Duodenal mucosa (tissue), 2 donors: ENCODE data around the gene KCNQ5.

Experiments used
- H3K27ac ChIP-seq: one replicate; pipeline ENCODE4 v1.7.0; 2013; ENCODE audit warnings: low read depth, low read length
- H3K27me3 ChIP-seq, 2 donors: one replicate each; pipeline ENCODE4 v1.7.0; 2013; ENCODE audit warnings: low read length in 2 of 2, control low read depth in 1 of 2; ENCODE audit not compliant: insufficient read depth in 2 of 2, control insufficient read depth in 1 of 2
- H3K36me3 ChIP-seq, 2 donors: one replicate each; pipeline ENCODE4 v1.7.0; 2013; ENCODE audit warnings: low read length in 2 of 2, control low read depth in 1 of 2; ENCODE audit not compliant: insufficient read depth in 2 of 2, control insufficient read depth in 1 of 2
- H3K4me1 ChIP-seq, 2 donors: one replicate each; pipeline ENCODE4 v1.7.0; 2013; ENCODE audit warnings: low read length in 2 of 2, control low read depth in 1 of 2; ENCODE audit not compliant: insufficient read depth in 2 of 2, control insufficient read depth in 1 of 2
- H3K4me3 ChIP-seq, 2 donors: one replicate each; pipeline ENCODE4 v1.7.0; 2013; ENCODE audit warnings: low read length in 2 of 2, low read depth in 1 of 2
- H3K9ac ChIP-seq, 2 donors: one replicate each; pipeline ENCODE4 v1.7.0; 2013; ENCODE audit warnings: low read length in 2 of 2, low read depth in 1 of 2
- H3K9me3 ChIP-seq, 2 donors: one replicate each; pipeline ENCODE4 v1.7.0; 2013; ENCODE audit warnings: low read length in 2 of 2, control low read depth in 1 of 2; ENCODE audit not compliant: control insufficient read depth in 1 of 2

The KCNQ5 gene

GRCh38 chr6:72636786-72637185 is 14.9 kb downstream of the KCNQ5 start:
- no peaks in the 10 kb centered on the region for H3K36me3 ChIP-seq
- no peaks in the 10 kb centered on the region for H3K27me3 ChIP-seq
- H3K4me3 ChIP-seq: no peak overlapping the region
- no peaks in the 10 kb centered on the region for H3K9me3 ChIP-seq
- H3K27ac ChIP-seq: no peak overlapping the region
- no peaks in the 10 kb centered on the region for H3K4me1 ChIP-seq
- no peak overlapping the region for H3K9ac ChIP-seq

GRCh38 chr6:72639920-72640614 is 18.2 kb downstream of the KCNQ5 start:
- H3K27me3 ChIP-seq: no peaks in the 10 kb centered on the region
- no peaks in the 10 kb centered on the region for H3K9me3 ChIP-seq
- no peak overlapping the region for H3K27ac ChIP-seq
- no peaks in the 10 kb centered on the region for H3K4me1 ChIP-seq
- no peak overlapping the region for H3K9ac ChIP-seq
- no peaks in the 10 kb centered on the region for H3K36me3 ChIP-seq
- H3K4me3 ChIP-seq: no peak overlapping the region

- Histone ChIP-seq H3K27ac (no peak overlapping the region), H3K9ac (no peak overlapping the region), H3K27me3 (no peaks in the 10 kb centered on the region), H3K36me3 (no peaks in the 10 kb centered on the region), H3K4me1 (no peaks in the 10 kb centered on the region), H3K4me3 (no peak overlapping the region), H3K9me3 (no peaks in the 10 kb centered on the region)
Measured at GRCh38 chr6:72640615-72640930, 18.7 kb downstream of the KCNQ5 start.

GRCh38 chr6:72642435-72642834 is 20.6 kb downstream of the KCNQ5 start:
- Histone ChIP-seq H3K9ac (no peak overlapping the region), H3K36me3 (no peaks in the 10 kb centered on the region), H3K4me1 (no peaks in the 10 kb centered on the region), H3K27me3 (no peaks in the 10 kb centered on the region), H3K4me3 (no peak overlapping the region), H3K9me3 (no peaks in the 10 kb centered on the region), H3K27ac (no peak overlapping the region)

- H3K9ac ChIP-seq: no peak overlapping the region
- no peak overlapping the region for H3K4me3 ChIP-seq
- no peaks in the 10 kb centered on the region for H3K36me3 ChIP-seq
- H3K9me3 ChIP-seq: no peaks in the 10 kb centered on the region
- H3K27me3 ChIP-seq: no peaks in the 10 kb centered on the region
- no peaks in the 10 kb centered on the region for H3K4me1 ChIP-seq
- H3K27ac ChIP-seq: no peak overlapping the region
Measured at GRCh38 chr6:72643214-72643613, 21.4 kb downstream of the KCNQ5 start.

GRCh38 chr6:72646604-72647485 is 25.0 kb downstream of the KCNQ5 start:
- H3K36me3 ChIP-seq: no peaks in the 10 kb centered on the region
- H3K27me3 ChIP-seq: no peaks in the 10 kb centered on the region
- no peaks in the 10 kb centered on the region for H3K9me3 ChIP-seq
- no peaks in the 10 kb centered on the region for H3K4me1 ChIP-seq
- no peak overlapping the region for H3K27ac ChIP-seq
- no peak overlapping the region for H3K4me3 ChIP-seq
- no peak overlapping the region for H3K9ac ChIP-seq

- H3K27me3 ChIP-seq: no peaks in the 10 kb centered on the region
- no peak overlapping the region for H3K27ac ChIP-seq
- no peaks in the 10 kb centered on the region for H3K4me1 ChIP-seq
- H3K9ac ChIP-seq: no peak overlapping the region
- H3K4me3 ChIP-seq: no peak overlapping the region
- H3K36me3 ChIP-seq: no peaks in the 10 kb centered on the region
- H3K9me3 ChIP-seq: no peaks in the 10 kb centered on the region
Measured at GRCh38 chr6:72647489-72647888, 25.6 kb downstream of the KCNQ5 start.

- Histone ChIP-seq H3K9ac (no peak overlapping the region), H3K9me3 (no peaks in the 10 kb centered on the region), H3K4me3 (no peak overlapping the region), H3K36me3 (no peaks in the 10 kb centered on the region), H3K4me1 (no peaks in the 10 kb centered on the region), H3K27ac (no peak overlapping the region), H3K27me3 (no peaks in the 10 kb centered on the region)
Measured at GRCh38 chr6:72649032-72649984, 27.4 kb downstream of the KCNQ5 start.

GRCh38 chr6:72650081-72650745 is 28.3 kb downstream of the KCNQ5 start:
- Histone ChIP-seq H3K27ac (no peak overlapping the region), H3K4me1 (no peaks in the 10 kb centered on the region), H3K9me3 (no peaks in the 10 kb centered on the region), H3K4me3 (no peak overlapping the region), H3K9ac (no peak overlapping the region), H3K36me3 (no peaks in the 10 kb centered on the region), H3K27me3 (no peaks in the 10 kb centered on the region)
